Amygdala (tissue), 56 donors: ENCODE measurements around the gene NEK6.

ENCODE experiments used
- DNase-seq, 56 donors: peaks; one replicate each; lab custom pipeline; 2025; lab: John Stamatoyannopoulos, UW

Gene NEK6

DNA sequence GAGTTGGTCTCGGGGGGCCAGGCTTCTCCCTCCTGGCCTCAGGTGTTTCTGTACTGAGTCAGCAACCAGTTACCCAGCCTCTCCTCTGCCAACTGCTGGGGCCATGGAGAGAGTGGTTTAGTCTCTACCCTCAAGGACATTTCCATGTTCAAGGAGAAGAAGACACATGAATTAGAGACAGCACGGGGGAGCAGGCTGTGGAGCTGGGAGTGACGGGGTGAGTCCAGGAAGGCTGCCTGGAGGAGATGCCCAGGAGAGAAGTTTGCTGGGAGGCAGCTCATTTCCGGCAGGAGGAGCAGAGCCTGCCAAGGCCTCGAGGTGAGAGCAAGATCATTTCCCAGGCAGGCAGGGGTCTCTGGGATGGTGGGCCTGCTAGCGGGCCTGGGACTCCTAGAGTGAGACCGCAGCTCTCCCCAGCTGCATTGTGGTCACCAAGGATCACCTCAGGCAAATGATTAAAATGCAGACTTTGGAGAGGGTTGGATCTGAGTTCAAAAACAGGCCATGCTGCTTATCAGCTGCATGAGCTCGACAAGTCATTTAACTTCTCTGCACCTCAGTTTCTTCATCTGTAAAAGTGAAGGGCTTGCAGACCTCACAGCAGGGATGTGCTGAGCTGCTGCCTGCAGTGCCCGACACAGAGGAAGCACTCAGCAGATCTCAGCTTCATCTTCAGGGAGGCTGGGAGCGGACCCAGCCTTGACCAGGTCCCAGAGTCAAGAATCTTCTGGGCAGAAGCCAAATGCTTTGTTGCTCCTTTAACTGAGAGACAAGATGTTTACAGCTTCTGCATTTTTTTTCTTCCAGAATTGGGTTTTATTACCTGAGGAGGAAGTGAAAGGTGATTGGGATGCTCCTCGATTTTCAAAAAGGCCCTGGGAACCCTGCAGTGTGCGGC is 35.2 kb downstream of the NEK6 start:
- no peak for DNase-seq

DNA sequence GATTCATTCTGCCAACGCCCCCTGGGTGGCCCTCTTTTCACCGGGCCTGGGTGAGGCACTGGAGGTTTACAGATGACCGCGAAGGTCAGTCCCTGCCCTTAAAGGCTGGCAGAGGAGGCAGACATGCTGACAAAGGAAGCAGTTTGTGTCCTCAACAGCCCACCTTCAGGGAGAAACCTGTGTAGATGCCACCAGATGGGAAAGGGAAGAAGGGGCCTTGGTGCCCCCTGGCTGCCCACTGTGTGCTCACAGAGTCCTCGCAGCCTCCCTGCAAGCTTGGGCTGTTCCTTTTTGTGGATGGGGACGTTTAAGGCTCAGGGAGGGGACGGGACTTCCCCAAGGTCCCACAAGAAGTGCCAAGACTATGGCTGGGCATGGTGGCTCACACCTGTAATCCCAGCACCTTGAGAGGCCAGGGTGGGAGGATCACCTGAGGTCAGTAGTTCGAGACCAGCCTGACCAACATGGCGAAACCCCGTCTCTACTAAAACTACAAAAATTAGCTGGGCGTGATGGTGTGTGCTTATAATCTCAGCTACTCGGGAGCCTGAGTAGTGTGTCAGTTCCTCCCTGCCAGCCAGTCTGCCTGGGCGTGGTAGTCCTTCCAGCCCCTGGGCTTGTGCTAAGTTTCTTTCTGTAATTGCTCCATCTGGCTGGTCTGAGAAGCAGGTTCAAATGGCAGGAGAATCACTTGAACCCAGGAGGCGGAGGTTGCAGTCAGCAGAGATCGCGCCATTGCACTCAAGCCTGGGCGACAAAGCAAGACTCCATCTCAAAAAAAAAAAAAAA is 36.2 kb downstream of the NEK6 start:
- peak in 1 of 56 donors; percentile 9 for DNase-seq

DNA sequence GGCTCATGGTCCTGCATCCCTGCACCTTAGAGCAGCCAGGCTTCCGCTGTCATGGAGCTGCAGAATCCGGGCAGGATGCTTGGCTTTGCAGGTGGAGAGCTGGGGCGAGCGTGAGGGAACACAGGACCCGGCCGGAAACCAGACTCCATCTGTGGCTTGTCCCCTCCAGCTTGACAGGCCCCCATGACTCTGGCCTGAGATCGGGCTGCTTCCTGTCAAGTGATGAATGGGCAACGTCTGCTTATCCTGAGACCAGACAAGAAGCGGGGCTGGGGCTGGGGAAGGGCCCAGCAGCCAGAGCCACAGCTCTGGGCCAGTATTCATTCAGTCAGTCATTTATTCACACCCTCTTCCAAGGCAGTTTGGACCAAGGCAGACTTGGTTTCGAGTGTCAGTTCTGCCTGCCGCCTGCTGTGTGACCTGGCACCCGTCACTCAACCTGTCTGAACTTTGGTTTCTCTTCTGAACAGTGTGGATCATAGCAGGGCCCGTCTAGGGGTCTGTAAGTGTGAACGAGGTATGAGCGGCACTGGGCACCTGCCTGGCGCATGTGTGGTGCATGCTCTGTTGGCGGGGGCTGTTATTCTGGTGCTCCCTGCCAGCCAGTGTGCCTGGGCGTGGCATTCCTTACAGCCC is 37.5 kb downstream of the NEK6 start:
- peak in 1 of 56 donors; percentile 19 for DNase-seq

GRCh38 chr9:124296094-124296493 is 38.3 kb downstream of the NEK6 start:
- DNase-seq: peak in 13 of 56 donors; percentile 7 to 64 (median 31)

DNA sequence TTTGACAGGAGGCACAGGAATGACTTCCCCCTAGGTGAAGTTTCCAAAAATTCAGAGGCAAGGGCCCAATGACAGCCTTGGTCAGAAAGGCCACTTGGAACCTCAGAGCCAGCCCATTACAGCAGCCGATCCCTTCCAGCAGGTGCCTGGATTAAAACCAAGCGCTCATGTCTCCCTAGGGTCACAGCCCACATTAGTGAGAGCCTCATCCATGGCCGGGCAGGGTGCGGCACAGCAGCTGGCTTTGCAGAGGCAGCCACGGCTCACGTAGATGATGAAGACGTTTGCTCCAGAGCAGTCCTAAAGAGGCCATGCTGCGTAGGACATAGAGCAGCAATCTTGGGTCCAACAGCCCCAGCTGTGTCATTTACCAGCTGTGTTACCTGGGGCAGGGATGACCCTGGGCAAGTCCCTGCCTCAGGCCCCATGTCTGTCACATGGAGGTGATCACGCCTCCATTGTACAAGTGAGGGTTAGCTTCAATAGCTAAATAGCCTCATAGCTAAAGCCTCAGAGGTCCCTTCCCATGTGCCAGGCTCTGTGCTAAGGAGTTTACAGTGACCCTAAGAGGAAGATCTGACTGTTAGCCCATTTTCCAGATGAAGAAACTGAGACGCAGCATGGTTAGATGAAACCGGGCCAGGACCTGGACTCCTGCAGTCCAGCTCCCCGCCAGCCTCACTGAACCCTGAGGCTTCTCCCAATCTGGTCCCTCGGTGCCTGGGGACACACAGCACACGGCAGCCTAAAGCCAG is 39.2 kb downstream of the NEK6 start:
- DNase-seq: no peak

- DNase-seq: peak in 32 of 56 donors; percentile 8 to 64 (median 32)
Observed at GRCh38 chr9:124297551-124297901, 39.8 kb downstream of the NEK6 start.

- DNase-seq: no peak
Observed at GRCh38 chr9:124297915-124298645, 40.3 kb downstream of the NEK6 start.

GRCh38 chr9:124298646-124299235 is 41.0 kb downstream of the NEK6 start:
- no peak for DNase-seq

DNA sequence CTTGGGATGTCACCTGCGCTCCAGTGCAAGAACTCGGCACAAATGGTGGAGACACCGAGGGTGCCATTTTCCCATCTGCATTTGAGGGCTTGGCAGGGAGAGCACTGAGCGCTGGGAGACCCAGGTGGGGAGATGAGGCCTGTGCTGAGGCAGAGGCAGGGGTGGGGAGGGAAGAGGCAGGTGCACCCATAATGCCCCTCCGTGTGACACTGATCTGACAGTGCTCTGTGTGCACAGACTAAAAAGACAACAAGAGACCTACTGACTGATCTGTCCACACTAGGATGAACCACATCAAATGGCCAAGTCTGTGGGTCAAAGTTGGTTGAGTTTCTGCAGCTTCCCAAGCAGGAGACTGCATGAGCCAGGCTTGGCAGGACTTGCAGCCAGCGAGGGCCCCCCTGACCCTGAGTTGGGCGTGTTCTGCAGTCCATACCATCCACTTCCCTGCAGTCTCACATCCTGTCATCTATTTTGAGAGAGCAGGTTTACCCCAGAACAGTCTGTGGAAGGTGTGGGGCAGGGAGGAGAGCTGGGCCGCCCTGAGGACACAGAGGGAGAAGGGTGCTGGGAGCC is 41.9 kb downstream of the NEK6 start:
- DNase-seq: no peak

- DNase-seq: no peak
Observed at GRCh38 chr9:124300312-124300711, 42.6 kb downstream of the NEK6 start.

DNA sequence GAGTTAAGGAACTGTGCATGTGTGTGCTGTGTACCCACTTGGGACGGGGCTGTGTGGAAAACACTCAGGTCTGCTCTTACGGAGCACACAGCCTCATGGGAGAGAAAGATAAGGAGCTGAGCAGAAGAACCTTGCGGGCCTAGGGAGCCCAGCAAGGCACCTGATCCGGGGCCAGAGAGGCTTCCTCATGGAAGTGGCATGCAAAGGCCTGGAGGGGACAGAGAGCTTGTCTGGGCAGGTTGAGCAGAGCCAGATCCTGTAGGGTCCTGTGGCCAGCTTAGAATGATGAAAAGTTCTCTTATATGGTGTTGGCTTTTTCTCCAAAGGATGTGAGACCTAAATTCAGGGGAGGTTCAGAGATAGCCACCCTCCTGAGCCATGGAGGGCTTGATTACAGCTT is 45.2 kb downstream of the NEK6 start:
- no peak for DNase-seq

GRCh38 chr9:124303762-124304161 is 46.0 kb downstream of the NEK6 start:
- no peak for DNase-seq

DNA sequence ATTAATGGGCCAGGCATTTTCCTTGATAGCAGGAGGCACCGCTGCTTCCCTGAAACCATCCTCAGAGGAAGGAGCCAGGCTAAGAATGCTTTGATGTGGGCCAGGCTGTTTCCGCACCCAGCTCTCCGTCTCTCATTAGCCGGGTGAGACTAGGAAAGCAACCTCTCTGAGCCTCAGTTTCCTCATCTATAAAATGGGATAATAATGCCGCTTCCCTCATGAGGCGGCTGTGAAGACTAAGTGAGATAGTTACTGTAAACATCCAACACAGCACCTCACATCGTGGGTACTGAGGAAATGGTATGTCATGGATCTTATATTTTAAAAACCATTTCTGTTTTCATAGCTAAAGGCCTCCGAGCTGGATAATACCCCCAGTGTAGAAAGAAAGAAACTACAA is 46.5 kb downstream of the NEK6 start:
- no peak for DNase-seq

DNA sequence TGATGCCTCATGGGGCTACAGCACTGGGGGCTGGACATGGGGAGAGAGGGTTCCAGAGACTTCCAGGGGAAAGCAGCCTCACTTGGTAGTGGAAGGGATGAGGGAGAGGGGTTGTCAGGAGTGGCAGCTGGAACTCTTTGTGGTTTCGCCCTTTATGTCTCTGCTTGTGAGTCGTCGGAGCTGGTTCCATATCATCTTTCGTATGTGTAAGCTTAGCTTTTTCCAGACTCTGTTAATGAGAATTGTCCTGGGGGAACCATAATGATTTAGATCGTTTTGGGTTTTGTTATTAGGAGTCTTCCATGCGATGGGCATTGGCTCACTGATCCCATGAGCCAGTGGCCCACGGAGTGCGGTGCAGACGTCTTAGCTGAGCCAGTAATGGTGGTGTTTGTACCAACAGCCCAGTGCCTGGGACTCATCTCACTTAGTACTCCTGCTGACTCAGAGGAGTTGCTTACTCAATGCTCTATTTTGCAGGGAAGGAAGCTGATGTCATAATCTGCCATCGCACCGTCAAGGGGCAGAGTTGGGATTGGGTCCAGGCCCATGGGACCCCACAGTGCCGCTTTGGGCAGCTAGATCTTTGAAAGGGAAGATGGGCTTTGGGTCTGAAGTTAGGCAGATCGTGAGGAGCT is 48.5 kb downstream of the NEK6 start:
- no peak for DNase-seq

GRCh38 chr9:124307379-124308030 is 49.8 kb downstream of the NEK6 start:
- no peak for DNase-seq

DNA sequence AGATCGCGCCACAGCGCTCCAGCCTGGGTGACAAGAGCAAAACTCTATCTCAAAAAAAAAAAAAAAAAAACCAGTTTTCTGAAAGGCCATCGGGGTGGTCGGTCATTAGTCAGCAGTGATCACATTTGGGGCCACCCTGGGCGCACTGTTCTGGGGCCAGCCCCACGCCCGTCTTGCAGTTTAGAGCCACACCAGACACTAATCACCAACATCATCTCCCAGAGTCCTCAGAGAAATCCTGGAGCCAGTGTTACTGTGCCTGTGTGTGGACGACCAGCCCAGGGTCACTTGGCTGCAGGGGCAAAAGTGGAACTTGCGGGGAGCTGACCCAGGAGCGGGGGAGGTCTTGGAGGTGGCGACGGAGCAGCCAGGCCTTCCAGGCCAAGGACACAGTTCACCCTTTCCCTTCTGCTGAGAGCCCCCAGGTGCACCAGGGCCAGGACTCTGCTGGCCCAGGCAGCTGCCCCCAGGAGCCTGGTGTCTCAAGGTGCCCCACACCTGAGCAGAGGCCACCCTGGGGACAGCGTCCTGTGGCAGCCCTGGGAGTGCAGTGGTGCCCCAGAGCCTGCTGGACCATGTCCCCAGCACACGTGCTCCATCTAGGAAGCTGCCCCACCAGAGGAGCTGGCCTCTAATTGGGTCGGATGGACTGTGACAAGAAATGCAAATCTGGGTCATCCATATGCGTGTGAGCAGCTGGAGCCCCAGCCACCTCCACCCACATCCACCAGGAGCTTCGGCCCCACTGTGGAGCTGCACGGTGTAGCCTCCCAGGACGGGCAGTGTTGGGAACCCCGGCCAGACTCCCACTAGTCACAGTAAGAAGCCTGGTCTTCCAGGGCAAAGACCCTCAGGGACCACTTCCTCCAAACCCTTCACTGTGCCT is 51.1 kb downstream of the NEK6 start:
- DNase-seq: no peak

GRCh38 chr9:124309667-124310084 is 51.9 kb downstream of the NEK6 start:
- no peak for DNase-seq
